Umbilical cord (tissue), 2 donors: ENCODE data around the gene DECR2. TPM values are rescaled to one million over a fixed set of nuclear protein-coding genes. Genes with fewer than 3 reads are reported as not detected.
"Not testable (repeated sequence)": the region's sequence is repeated elsewhere in the genome, so short reads cannot be mapped to it uniquely, and the experiment has no call there.

Source experiments
- DNase-seq: peaks from one replicate; pipeline ENCODE4 v3.0.0-alpha.2; 2015; ENCODE audit warnings: low spot score
- total RNA-seq: library from RNA; depleted of rRNA; stranded (reverse); fragments of >200 nt; gene quantifications from one replicate; pipeline ENCODE4 v1.2.3, GENCODE V29; 2014; ENCODE audit warnings: low replicate concordance; ENCODE audit not compliant: insufficient read depth

The DECR2 gene
- total RNA-seq, 1 donor from 2014 or later = 0.48 TPM

DNA sequence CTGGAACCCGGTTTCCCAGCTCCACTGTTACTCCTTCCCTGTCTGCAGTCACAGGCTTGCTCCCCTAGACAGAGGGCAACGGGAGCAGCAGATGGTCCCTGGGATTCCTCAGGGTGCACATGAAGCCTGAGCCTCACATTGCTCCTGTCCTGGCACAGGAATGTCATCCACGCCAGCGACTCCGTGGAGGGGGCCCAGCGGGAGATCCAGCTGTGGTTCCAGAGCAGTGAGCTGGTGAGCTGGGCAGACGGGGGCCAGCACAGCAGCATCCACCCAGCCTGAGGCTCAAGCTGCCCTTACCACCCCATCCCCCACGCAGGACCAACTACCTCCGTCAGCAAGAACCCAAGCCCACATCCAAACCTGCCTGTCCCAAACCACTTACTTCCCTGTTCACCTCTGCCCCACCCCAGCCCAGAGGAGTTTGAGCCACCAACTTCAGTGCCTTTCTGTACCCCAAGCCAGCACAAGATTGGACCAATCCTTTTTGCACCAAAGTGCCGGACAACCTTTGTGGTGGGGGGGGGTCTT, 1.6 kb upstream of the DECR2 start:
- DNase-seq = no peak

DNA sequence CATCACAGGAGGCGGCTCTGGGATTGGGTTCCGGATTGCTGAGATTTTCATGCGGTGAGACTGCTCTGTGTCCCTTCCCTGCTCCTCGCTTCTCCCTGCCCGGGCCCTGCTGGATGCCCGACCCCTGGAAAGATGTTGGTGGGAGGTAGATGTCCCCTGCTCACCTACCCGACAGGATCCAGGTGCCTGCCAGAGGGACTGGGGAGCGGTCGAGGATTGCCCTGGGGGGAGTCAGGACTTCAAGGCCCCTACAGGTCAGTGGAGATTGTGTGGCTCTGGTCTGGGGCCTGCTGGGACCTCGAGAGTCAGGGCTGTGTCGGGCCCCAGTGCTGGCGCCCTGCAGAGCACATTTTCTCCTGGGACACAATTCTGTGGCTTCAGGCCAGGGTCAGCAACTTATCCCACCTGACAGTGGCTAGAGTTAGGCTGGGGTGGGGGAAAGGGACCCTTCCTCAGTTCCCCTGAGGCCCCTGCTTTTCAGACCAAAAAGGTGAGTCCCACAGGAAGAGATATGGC, 3.3 kb downstream of the DECR2 start:
- DNase-seq = no peak

DNA sequence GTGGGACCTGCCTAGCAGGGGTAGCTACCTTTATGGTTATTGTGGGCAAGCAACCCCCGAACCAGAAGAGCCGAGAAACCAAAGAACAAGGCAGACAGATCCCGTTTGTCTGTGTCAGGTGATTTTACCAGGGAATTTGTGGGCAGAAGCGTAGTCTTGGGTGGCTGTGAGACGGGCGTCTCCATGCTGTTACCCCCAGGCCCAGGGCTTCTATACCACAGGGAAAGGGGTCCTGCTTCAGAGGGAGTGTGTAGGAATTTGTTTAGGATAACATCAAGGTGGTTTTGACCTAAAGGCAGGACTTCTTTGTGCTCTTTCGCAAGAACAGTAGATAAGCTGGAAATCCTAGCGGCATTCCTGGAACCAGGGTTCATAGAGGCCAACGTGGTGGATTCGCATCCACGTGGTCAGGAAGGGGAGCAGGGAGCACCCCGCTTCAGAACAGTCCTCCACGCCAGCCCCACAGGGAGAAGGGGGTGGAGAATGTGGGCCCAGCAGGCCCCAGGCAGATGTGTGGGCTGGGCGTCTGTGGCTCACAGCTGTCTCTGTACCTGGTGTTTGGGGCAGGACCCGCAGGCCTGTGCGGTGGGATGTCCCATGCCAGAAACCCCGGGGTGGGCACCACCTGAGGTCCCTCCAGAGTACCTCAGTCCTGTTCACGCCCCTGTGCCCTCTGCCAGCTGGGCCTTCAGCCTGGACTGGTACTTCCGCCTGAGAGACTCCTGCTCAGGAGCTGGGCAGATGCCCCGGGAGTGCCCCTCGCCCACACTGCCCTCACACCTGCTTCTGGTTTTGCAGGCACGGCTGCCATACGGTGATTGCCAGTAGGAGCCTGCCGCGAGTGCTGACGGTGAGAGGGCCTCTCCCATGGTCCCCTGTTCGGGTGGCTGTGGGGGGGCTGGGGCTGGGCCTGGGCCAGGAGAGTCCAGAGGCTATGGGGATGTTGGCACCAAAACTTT, 4.1 kb downstream of the DECR2 start:
- no peak for DNase-seq

DNA sequence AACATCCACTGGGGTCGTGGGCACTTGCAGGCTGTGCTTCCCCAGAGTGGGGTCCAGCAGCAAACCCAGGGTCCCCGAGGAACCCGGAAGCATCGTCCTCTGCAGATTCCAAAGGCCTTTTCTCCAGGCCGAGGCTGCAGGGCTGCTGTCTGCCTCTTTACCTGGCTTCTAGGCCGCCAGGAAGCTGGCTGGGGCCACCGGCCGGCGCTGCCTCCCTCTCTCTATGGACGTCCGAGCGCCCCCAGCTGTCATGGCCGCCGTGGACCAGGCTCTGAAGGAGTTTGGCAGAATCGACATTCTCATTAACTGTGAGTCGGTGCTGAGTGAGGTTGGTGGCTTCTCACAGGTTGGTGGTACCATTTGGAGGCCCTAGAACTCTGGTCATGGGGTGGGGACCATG, 5.6 kb downstream of the DECR2 start:
- DNase-seq = no peak

DNA sequence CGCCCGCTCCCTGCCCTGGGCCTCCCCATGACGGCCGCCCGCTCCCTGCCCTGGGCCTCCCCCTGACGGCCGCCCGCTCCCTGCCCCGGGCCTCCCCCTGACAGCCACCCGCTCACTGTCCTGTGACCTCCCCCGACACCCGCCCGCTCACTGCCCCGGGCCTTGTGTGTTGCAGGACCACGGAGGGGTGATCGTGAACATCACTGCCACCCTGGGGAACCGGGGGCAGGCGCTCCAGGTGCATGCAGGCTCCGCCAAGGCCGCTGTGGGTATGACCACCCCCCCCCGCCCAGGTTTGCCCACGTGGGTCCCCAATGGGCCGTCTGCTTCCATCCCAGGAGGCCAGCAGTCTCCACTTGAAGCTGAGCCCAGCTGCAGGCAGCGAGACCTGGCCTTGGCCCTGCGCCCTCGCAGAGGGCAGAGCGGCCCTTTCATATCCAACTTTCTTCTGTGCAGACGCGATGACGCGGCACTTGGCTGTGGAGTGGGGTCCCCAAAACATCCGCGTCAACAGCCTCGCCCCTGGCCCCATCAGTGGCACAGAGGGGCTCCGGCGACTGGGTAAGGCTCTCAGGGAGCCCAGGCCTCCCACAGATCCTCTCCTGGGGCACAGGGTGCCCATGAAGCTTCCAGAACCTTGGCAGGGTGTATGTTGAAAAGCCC, 9.0 kb downstream of the DECR2 start:
- no peak for DNase-seq

DNA sequence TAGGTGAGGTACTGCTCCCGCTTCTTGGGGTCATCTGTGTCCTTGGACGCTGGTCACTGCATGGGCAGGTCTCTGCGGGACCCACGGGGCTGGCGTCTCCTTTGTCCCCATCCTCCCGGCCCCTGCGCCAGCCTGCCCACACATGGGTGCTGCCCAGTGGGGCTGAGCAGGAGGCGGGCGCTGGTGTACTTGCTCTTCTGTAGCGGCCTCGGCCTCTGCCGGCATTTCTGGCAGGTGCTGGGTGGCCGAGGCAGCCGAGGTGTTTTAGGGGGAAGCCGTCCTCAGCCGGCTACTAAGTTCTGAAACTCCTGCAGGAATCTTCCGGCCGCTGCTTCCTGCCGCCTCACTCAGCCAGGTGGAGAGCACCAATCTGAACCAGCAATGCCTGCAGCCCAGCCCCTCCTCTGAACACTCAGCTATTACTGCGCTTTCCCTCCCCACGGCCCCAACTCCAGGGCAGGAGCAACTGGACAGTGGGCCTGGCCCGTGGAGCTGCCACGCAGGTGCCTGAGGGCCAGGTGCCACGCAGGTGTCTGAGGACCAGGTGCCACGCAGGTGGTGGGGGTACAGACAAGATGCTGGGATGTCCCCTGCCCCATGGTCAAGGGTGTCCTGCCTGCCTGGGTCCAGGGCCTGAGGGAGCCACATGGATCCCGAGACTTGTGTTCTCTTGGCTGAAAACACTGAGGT, 10.0 kb downstream of the DECR2 start:
- DNase-seq = no peak

DNA sequence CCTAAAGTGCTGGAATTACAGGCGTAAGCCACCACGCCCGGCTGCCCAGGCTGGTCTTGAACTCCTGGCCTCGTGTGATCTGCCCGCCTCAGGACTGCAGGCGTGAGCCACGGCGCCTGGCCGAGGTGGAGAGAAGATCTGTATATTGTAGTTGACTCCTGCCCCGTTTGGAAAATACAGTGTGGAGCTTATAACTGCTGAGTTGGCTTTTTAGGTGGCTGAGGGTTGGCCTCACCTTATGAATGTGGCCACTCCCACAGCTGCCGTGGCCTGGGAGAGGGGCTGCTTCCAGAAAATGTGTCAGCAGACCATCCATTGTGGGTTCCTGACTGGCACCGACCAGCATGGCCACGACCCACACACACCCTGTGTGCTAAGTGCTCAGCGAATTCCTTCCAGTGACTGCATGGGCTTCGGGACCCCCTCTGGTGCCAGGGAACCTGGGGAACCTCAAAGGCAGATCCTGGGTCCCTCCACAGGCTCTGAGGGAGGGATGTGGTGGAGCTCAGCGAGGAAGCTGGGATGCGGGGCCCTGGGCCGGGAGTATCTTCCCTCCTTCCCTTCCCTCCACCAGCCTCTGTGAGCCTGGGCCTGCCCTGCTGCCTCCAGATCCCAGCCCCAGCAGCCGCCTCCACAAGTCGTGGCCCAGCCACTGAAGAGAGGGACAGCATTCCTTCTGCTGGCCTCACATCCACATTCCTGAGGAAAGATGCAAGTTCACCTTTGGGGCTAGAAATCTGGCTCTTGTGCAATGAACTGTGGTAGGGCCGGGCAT, 12.9 kb downstream of the DECR2 start:
- DNase-seq = no peak

DNA sequence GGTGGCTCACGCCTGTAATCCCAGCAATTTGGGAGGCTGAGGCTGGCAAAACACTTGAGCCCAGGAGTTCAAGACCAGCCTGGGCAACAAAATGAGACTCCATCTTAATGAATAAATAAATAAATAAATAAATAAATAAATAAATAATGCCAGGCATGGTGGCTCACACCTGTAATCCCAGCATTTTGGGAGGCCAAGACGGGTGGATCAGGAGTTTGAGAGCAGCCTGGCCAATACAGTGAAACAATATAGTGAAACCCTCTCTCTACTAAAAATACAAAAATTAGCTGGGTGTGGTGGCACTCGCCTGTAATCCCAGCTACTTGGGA, 13.4 kb downstream of the DECR2 start:
- DNase-seq = not testable (repeated sequence)

DNA sequence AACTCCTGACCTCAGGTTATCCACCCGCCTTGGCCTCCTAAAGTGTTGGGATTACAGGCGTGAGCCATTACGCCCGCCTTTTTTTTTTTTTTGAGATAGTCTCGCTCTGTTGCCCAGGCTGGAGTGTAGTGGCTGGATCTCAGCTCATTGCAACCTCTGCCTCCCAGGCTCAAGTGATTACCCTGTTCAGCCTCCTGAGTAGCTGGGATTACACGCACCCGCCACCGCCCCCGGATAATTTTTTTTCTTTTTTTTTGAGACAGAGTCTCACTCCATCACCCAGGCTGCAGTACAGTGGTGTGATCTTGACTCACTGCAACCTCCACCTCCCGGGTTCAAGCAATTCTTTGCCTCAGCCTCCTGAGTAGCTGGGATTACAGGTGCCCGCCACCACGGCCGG, 20.5 kb downstream of the DECR2 start:
- DNase-seq = not testable (repeated sequence)

DNA sequence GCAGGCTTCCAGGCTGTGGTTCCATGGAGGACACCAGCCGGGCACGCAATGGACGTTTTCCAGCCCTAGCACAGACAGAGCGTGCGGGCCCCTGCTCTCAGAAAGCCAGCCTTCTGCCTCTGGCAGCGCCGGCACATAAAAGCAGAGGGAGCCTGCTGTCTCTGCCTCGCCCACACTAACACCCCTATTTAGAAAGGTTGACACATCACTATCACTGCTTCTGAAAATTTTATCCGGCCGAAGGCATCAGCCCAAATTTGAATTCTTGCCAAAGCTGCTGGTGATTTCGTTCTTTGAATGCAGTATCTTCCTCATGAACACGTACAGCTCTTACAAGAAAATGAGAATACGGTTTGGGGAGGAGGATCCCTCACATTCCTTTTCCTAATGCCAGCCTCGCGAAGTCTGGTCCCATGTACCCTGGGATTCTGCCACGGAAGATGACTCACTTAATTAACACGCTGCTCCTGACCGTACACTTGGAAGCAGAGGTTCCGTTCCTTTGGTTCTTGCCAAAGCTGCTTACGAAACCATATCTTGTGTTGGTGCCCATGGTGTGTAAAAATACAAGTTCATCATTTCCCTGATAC, 22.4 kb downstream of the DECR2 start:
- peak; percentile 86 for DNase-seq

DNA sequence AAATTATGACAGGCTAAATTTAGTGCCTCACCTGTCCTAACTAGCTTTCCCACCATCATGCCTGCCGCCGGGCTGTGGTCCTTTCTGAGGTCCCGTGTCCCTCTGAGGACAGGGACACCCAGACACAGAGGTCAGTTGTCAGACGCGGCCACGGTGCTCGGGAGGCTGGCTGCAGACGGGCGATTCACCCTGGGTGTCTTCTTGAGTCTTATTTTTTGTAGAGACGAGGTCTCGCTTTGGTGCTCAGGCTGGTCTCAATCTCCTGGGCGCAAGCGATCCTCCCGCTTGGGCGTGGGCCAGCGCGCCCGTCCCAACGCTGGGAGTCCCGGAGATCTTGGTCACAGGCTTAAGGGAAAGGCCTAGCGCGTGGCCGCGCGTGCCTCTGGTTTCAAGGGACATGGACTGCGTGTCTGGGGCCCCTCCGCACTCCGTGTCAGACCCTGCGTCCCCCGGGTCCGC, 23.0 kb downstream of the DECR2 start:
- DNase-seq = peak; percentile 45

DNA sequence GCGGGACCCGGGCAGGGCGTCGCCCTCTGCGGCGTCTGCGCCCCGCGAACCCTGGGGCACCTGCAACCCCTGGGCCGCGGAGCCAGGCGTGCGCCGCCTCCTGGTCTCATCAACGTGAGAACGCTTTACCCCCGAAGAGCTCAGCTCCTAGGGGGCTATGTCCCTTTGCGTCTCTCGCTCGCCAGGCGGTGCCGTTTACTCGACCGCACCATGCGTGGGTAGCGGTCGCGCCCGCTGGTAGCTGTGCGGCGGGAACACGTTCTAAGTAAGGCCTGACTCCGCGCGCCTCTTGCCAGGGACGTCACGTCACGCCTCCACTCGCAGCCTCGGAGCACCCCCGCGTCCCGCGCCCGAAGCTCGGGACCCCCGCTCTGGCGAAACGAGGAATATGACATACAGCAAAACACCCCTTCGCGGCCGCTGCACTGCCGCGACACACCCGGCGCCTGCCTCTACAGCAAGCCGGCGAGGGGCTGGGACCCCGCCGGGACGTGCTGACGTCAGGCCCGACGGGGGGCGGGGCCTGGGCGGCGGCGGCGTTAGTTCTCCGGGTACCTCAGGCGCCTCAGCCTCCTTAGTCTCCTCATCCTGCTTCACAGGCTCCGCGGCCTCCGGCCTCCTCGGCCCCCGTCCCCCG, 23.5 kb downstream of the DECR2 start, which contains the start of gene RAB11FIP3:
TSS of gene RAB11FIP3 (plus strand) at position 568 of the 637 bp plus-strand sequence. CDS start 358 bp downstream, outside the sequence.
- DNase-seq = peak; percentile 86

DNA sequence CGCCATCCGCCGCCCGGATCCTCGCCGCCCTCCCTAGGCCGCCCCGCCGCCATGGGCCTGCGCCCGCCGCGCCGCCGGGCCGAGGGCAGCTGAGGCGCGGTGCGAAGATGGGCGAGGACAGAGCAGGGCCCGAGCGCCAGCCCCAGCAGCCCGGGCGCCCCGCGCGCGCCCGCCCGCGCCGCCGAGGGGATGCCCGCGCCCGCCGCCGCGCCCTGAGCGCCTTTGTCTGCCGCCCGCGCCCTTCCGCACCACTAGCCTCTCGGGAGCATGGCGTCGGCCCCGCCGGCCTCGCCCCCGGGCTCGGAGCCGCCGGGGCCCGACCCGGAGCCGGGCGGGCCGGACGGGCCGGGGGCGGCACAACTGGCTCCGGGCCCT, 24.0 kb downstream of the DECR2 start:
- no peak for DNase-seq

DNA sequence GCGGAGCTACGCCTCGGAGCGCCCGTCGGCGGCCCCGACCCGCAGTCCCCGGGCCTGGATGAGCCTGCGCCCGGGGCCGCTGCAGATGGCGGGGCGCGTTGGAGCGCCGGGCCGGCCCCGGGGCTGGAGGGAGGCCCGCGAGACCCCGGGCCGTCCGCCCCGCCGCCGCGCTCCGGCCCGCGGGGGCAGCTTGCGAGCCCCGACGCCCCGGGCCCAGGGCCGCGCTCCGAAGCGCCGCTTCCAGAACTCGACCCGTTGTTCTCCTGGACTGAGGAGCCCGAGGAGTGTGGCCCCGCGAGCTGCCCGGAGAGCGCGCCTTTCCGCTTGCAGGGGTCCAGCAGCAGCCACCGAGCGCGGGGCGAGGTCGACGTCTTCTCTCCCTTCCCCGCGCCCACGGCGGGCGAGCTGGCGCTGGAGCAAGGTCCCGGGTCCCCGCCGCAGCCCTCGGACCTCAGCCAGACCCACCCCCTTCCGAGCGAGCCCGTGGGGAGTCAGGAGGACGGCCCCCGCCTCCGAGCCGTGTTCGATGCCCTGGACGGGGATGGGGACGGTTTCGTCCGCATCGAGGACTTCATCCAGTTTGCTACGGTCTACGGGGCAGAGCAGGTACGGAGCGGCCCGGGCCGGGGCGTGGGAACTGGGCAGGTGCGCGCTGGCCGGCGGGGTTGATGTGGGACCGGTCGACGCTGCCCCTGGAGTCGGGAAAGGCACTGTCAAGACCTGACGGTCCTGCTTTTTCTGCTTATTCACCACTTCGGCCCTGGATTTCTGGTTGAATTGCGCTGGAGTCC, 24.6 kb downstream of the DECR2 start:
- DNase-seq = no peak

DNA sequence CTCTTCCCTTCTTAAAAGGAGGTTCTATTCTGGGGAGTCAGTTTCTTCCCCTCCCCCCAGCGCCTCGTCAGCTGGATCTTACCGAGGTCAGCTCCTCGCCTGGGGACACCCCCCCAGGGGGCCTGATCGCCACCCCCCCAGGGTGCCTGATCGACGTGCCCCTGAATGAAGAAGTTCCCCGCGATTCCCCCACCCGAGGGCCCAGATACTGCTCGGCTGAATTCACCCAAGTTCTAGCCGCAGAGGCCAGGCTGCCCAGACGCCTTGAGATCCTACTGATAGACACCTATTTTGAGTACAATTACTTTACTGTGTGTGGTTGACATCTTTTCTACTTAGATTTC, 25.2 kb downstream of the DECR2 start:
- DNase-seq = no peak

DNA sequence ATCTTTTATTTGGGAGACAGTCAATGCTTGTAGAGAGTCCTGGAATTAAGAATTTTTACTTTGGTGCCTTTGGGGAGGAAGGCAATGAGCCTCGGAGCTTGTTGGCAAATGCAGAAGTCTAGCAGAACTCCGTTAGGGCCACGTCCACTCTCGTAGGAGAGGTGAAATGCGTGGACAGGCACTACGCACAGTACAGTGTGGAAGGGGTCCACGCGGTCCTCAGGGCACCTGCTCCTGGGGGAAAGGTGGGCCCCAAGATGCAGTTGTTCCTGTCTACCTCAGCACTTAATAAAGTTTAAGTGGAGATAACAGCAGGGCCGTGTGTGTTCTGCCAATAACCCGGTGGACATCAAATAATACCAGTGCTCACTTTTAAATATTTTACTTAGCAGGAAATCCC, 25.6 kb downstream of the DECR2 start:
- DNase-seq = no peak

DNA sequence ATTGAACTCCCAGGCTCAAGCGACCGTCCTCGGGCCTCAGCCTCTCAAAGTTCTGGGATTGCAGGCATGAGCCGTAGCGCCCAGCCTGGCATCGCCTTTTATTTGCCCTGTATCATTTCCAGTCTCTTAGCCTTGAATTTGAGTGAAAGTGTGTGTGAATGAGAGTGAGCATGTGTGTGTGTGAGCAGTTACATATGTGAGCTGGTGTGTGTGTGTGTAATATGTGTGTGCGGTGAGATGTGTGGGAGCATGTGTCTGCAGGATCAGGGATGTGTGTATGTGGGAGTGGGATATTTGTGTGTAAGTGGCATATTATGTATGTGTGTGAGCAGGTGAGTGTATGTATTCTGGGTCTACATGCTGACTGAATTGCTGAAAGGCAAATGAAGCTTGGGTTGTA, 29.2 kb downstream of the DECR2 start:
- DNase-seq = no peak

DNA sequence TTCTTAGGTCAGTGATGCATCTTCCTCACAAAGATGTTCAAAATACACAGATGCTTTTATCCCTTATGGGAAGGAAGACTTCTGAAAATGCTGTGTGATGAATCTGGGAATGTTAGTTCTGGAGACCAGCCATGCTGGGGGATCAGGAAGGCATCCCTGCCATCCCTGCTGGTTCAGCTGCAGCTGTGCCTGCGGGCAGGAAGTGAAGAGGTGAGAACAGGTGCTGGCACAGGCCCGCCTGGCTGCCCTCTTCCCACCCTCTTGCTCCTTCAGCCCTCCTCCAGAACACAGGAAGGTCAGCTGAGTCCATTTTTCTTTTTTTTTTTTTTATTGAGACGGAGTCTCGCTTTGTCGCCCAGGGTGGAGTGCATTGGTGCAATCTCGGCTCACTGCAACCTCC, 38.9 kb downstream of the DECR2 start:
- no peak for DNase-seq

DNA sequence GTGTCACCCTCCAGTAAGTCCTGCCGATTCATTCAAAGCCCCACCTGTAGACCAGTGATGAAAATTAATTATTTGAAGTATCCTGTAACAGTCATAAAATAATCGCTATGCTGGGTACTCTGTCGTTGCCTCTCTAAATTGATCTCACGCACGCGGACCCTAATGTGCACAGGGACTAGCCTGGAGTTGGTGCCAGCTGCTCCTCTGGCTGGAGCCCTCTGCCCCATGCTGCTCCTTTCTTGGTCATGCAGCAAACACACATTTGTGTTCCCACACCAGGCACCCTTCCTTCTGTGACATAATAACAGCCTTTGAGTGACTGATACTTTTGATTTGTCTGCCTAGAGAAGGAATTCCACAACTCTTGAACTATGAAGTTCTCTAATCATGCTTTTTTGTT, 39.8 kb downstream of the DECR2 start:
- no peak for DNase-seq
